Adrenal gland (tissue), 5 donors: ENCODE measurements around the gene AKT1S1.

Experiments used
- POLR2A ChIP-seq, 2 donors: fragments of 450-650 bp; IDR thresholded peaks; one replicate each; pipeline ENCODE4 v1.6.1; 2017; ENCODE audit warnings: antibody characterized with exemption in 2 of 2, mild to moderate bottlenecking in 2 of 2, moderate library complexity in 1 of 2
- TF ChIP-seq, protein P1 (sequence below), 6 experiments: fragments of 450-650 bp in 4 of 6; fragments of 200-600 bp in 2 of 6; sonication (generic) in 1 of 6; IDR thresholded peaks; 1 replicate in 5 of 6; 2 replicates in 1 of 6; pipeline versions ENCODE4 v1.5.1 to v1.8.0; 2016 to 2021; ENCODE audit warnings: antibody characterized with exemption in 6 of 6, mild to moderate bottlenecking in 2 of 6, moderate library complexity in 1 of 6
- donor health status: DM: no; HTN: no; CAD: no.

DNA sequence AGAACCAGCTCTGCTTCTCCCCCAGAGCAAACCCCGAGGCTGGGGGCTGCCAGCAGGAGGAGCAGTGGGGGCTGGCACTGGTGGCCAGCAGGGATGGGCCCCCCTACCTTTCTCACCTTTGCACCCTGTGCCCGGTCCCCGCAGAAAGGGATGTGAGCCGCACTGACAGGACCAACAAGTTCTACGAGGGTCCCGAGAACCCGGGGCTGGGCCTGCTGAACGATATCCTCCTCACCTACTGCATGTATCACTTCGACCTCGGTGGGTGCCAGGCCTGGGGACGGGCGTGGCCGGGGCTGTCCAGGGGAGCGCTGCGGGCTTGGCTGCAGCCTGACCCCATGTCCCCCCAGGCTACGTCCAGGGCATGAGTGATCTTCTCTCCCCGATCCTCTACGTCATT is 7.0 kb upstream of the AKT1S1 start:
- TF ChIP-seq, protein P1, sequence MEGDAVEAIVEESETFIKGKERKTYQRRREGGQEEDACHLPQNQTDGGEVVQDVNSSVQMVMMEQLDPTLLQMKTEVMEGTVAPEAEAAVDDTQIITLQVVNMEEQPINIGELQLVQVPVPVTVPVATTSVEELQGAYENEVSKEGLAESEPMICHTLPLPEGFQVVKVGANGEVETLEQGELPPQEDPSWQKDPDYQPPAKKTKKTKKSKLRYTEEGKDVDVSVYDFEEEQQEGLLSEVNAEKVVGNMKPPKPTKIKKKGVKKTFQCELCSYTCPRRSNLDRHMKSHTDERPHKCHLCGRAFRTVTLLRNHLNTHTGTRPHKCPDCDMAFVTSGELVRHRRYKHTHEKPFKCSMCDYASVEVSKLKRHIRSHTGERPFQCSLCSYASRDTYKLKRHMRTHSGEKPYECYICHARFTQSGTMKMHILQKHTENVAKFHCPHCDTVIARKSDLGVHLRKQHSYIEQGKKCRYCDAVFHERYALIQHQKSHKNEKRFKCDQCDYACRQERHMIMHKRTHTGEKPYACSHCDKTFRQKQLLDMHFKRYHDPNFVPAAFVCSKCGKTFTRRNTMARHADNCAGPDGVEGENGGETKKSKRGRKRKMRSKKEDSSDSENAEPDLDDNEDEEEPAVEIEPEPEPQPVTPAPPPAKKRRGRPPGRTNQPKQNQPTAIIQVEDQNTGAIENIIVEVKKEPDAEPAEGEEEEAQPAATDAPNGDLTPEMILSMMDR (IDR thresholded peaks at IDR 0.05): no peak
- TF ChIP-seq POLR2A (IDR thresholded peaks at IDR 0.05): no peak
